ENCODE measurements around the gene NISCH. TPM values are rescaled to one million over a fixed set of nuclear protein-coding genes. Genes with fewer than 3 reads are reported as not detected.

NISCH gene
- total RNA-seq, 1 donor from 2014 or later: 70.0 TPM

DNA sequence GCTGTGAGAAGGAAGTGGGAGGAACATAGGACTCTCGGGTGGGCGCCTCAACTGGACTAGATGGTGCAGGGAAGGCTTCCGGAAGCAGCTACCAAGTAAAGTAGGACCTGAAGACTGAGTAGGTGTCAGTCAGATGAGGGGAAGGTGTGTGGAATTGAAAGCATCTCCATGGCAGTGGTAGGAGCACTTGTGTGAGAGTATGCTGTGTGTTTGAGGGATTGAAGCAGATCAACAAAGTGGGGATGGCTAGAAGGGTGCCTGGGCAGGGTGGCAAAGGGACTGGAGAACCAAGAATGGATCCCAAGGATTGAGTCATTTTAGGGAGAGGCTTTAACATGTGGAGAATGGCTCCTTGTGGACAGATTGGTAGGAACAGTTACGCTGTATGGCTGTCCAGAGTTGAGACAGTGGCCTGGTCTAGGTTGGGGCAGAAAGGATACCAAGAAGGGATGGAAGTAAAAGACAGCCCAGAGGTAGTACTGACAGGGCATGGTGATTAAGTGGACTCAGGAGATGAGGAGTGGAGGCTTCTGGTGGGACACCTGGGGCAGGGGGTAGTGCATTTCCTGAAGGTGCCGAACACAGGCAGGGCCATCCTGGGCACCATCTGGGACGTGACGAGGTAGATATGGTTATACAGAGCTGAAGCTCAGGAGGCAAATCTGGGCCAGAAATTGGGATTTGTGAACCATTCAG lies 82.5 kb downstream of the NISCH start:
- Mint-ChIP-seq H3K27ac (peak overlapping the region; percentile 1), H3K36me3 (ENCODE audit: low read depth) (peaks cover 41% of the 10 kb centered on the region), H3K9me3 (no peaks in the 10 kb centered on the region), H3K4me3 (ENCODE audit: low read depth) (peak overlapping the region; percentile 100), H3K27me3 (ENCODE audit: low read depth) (no peaks in the 10 kb centered on the region), H3K4me1 (ENCODE audit: low read depth) (peaks cover 41% of the 10 kb centered on the region)
- intact Hi-C loops (cut with micrococcal nuclease): loop anchor here (2.0 to 10.0 kb wide), 4 partner anchors 149 to 483 kb away; partner anchors contain the start of genes DUSP7, GLT8D1, GNL3 and PBRM1
- no peak for DNase-seq (ENCODE audit: low spot score)

DNA sequence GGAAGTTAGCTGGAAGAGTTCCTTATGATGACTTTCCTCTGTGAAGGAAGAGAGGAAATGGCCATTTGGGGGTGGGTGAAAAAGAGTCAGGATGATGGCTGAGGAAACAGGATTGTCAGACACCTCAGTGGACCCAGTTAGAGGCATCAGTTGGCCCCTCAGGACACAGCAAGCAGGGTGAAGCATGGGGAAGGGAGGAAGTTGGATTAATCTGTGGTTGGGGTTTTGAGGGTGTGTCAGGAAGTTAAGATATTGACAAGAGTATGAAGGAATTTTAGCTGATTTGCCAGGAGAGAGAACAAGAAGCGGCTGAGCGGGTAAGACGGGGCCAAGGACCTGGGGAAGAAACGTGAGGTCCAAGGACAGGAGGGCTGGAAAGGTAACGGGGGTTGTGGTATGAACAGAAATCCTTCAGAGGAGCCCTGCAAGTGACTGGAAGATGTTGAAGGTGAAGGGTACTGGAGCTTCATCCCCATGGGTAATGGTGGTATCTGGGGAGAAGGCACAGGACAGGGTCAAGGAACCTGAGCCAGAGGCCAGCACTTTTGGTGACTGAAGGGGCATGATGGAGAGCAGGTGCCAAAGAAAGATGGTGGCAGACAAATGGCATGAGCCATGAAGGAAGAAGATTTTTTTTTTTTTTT lies 83.7 kb downstream of the NISCH start:
- Mint-ChIP-seq H3K4me1 (ENCODE audit: low read depth) (peaks cover 41% of the 10 kb centered on the region), H3K36me3 (ENCODE audit: low read depth) (peaks cover 41% of the 10 kb centered on the region), H3K27me3 (ENCODE audit: low read depth) (no peaks in the 10 kb centered on the region), H3K4me3 (ENCODE audit: low read depth) (peak overlapping the region; percentile 40), H3K27ac (peak overlapping the region; percentile 15), H3K9me3 (no peaks in the 10 kb centered on the region)
- DNase-seq (ENCODE audit: low spot score): no peak
- intact Hi-C loops (cut with micrococcal nuclease): loop anchor here (5.0 to 10.0 kb wide), 3 partner anchors 148 to 484 kb away; partner anchors contain the start of genes DUSP7, GNL3, PBRM1 and STIMATE

GRCh38 chr3:52541050-52541449 lies 85.6 kb downstream of the NISCH start:
- no peak overlapping the region for H3K27ac Mint-ChIP-seq
- H3K36me3 Mint-ChIP-seq (ENCODE audit: low read depth): peaks cover 52% of the 10 kb centered on the region
- peaks cover 35% of the 10 kb centered on the region for H3K4me1 Mint-ChIP-seq (ENCODE audit: low read depth)
- H3K9me3 Mint-ChIP-seq: no peaks in the 10 kb centered on the region
- DNase-seq (ENCODE audit: low spot score): no peak
- H3K27me3 Mint-ChIP-seq (ENCODE audit: low read depth): no peaks in the 10 kb centered on the region
- H3K4me3 Mint-ChIP-seq (ENCODE audit: low read depth): no peak overlapping the region
- intact Hi-C loops (cut with micrococcal nuclease): no loop called here

Other genes starting within 250 kb of the NISCH start
- 0.32 and 0.50 TPM in 2 replicates for gene TLR9, start 230.0 kb upstream of the NISCH start, total RNA-seq
- gene TWF2, start 216.4 kb upstream of the NISCH start, total RNA-seq: 89.7 and 91.1 TPM in 2 replicates
- gene PPM1M, start 209.8 kb upstream of the NISCH start, total RNA-seq: 44.7 and 46.4 TPM in 2 replicates
- 101 and 103 TPM in 2 replicates for gene WDR82, start 177.0 kb upstream of the NISCH start, total RNA-seq
- 16.6 and 16.8 TPM in 2 replicates for gene GLYCTK, start 167.8 kb upstream of the NISCH start, total RNA-seq
- gene DNAH1, start 139.3 kb upstream of the NISCH start, total RNA-seq: 9.8 and 11.1 TPM in 2 replicates
- 106 and 108 TPM in 2 replicates for gene BAP1, start 45.6 kb upstream of the NISCH start, total RNA-seq
- 11.5 and 12.5 TPM in 2 replicates for gene PHF7, start 44.9 kb upstream of the NISCH start, total RNA-seq
- 0.30 and 0.32 TPM in 2 replicates for gene SEMA3G, start 10.5 kb upstream of the NISCH start, total RNA-seq
- gene TNNC1, start 1.6 kb upstream of the NISCH start, total RNA-seq: 0.34 and 0.46 TPM in 2 replicates
- gene STAB1, start 39.7 kb downstream of the NISCH start, total RNA-seq: 0.07 TPM in 1 of 2 replicates, not detected in the other
- gene NT5DC2, start 78.3 kb downstream of the NISCH start, total RNA-seq: 77.9 and 88.4 TPM in 2 replicates
- 12.5 and 16.4 TPM in 2 replicates for gene UQCC5, start 81.0 kb downstream of the NISCH start, total RNA-seq
- gene PBRM1, start 230.3 kb downstream of the NISCH start, total RNA-seq: 60.4 and 66.3 TPM in 2 replicates
- gene GNL3, start 230.4 kb downstream of the NISCH start, total RNA-seq: 226 and 235 TPM in 2 replicates